ENCODE results near the gene NRIP1. TPM values are rescaled to one million over a fixed set of nuclear protein-coding genes. Genes with fewer than 3 reads are reported as not detected.

NRIP1 gene
- total RNA-seq, 4 donors from 2014 or later: 31.0 to 33.0 (median 32.2) TPM

GRCh38 chr21:14998336-14998735 lies 66.5 kb downstream of the NRIP1 start:
- TF ChIP-seq POLR2A (IDR thresholded peaks at IDR 0.05) (no peak), EP300 (IDR thresholded peaks at IDR 0.05) (no peak)
- TF ChIP-seq, protein P1, sequence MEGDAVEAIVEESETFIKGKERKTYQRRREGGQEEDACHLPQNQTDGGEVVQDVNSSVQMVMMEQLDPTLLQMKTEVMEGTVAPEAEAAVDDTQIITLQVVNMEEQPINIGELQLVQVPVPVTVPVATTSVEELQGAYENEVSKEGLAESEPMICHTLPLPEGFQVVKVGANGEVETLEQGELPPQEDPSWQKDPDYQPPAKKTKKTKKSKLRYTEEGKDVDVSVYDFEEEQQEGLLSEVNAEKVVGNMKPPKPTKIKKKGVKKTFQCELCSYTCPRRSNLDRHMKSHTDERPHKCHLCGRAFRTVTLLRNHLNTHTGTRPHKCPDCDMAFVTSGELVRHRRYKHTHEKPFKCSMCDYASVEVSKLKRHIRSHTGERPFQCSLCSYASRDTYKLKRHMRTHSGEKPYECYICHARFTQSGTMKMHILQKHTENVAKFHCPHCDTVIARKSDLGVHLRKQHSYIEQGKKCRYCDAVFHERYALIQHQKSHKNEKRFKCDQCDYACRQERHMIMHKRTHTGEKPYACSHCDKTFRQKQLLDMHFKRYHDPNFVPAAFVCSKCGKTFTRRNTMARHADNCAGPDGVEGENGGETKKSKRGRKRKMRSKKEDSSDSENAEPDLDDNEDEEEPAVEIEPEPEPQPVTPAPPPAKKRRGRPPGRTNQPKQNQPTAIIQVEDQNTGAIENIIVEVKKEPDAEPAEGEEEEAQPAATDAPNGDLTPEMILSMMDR (IDR thresholded peaks at IDR 0.05): no peak
- H3K9me3 ChIP-seq: no peaks in the 10 kb centered on the region
- DNase-seq (ENCODE audit: low spot score in 2 of 2): no peak
- WGBS, 2 donors: 76 to 77% methylated on average over 3 of the region's 3 CpGs
- no peak overlapping the region for H3K27ac ChIP-seq
- H3K27me3 ChIP-seq: no peaks in the 10 kb centered on the region
- H3K4me3 ChIP-seq: no peak overlapping the region
- peaks cover 0 to 63% (median 4%) of the 10 kb centered on the region in 4 donors for H3K4me1 ChIP-seq
- no peaks in the 10 kb centered on the region for H3K36me3 ChIP-seq

DNA sequence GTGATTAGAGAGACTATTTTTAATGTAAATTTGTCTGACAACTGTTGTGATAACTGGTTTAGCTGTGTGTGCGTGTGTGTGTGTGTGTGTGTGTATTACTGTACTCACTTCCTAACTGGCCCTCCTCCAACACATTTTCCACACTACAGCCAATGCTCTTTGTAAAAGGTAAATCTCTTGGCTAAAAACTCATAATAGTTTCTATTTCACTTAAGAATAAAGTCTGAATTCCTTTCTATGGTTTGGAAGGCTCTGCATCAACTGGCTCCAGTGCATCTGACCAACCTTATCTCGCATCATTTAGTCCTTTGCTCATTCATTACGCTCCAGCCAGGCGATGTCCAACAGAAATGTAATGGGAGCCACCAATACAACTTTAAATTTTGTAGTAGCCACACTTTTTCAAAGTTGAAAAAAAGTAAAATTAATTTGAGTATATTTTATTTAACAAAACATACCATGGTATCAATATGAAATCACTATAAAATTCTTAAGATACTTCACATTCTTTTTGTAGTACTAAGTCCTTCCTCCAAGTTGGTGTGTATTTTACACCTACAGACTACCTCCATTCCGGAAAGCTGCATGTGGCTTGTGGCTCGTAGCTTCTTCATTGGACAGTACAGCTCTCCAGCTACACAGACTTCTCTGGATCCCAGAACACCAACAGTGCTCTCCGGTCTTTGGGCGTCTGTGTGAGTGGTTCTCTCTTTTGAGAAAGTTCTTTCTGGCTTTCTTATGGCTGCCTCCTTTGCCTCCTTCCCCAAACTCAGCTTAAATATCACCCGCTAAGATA lies 68.9 kb downstream of the NRIP1 start:
- 83 to 84% methylated on average over 9 of the region's 9 CpGs for WGBS, 2 donors
- TF ChIP-seq, protein P1 (IDR thresholded peaks at IDR 0.05): no peak
- TF ChIP-seq EP300 (IDR thresholded peaks at IDR 0.05) (no peak), POLR2A (IDR thresholded peaks at IDR 0.05) (no peak)
- peaks cover 0 to 44% (median 2%) of the 10 kb centered on the region in 4 donors for H3K4me1 ChIP-seq
- no peaks in the 10 kb centered on the region for H3K9me3 ChIP-seq
- H3K36me3 ChIP-seq: no peaks in the 10 kb centered on the region
- H3K27ac ChIP-seq: no peak overlapping the region
- H3K4me3 ChIP-seq: no peak overlapping the region
- no peaks in the 10 kb centered on the region for H3K27me3 ChIP-seq
- DNase-seq (ENCODE audit: low spot score in 2 of 2): no peak

DNA sequence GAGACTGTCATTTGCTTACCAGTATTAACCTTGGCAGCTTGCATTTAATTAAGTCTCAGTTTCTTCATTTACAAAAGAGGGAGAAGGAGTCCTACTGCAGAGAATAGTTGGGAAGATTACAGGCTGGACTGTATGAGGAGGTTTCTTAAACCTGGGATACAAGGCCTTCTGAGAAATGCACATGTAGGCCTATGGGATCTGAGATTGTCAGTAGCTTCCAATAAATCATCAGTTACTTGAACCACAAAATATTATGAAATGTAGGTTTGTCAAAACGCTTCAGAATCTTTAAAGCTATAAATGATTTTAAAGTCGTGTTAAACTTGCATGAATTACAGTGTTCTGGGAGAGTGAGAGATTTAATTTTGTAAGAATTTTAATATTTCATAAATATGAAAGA lies 69.6 kb downstream of the NRIP1 start:
- Histone ChIP-seq H3K9me3 (no peaks in the 10 kb centered on the region), H3K4me1 (peaks cover 0 to 38% (median 2%) of the 10 kb centered on the region in 4 donors), H3K4me3 (no peak overlapping the region), H3K27ac (no peak overlapping the region), H3K36me3 (no peaks in the 10 kb centered on the region), H3K27me3 (no peaks in the 10 kb centered on the region)
- no peak for DNase-seq (ENCODE audit: low spot score in 2 of 2)
- TF ChIP-seq, protein P1 (IDR thresholded peaks at IDR 0.05): no peak
- TF ChIP-seq EP300 (IDR thresholded peaks at IDR 0.05) (no peak), POLR2A (IDR thresholded peaks at IDR 0.05) (no peak)
- 58 to 61% methylated on average over 2 of the region's 2 CpGs for WGBS, 2 donors

- 93 to 96% methylated on average over 2 of the region's 2 CpGs for WGBS, 2 donors
- TF ChIP-seq POLR2A (IDR thresholded peaks at IDR 0.05) (no peak), EP300 (IDR thresholded peaks at IDR 0.05) (no peak)
- TF ChIP-seq, protein P1 (IDR thresholded peaks at IDR 0.05): no peak
- no peak overlapping the region for H3K27ac ChIP-seq
- no peak overlapping the region for H3K4me3 ChIP-seq
- peaks cover 0 to 37% (median 0%) of the 10 kb centered on the region in 4 donors for H3K4me1 ChIP-seq
- no peaks in the 10 kb centered on the region for H3K27me3 ChIP-seq
- H3K36me3 ChIP-seq: no peaks in the 10 kb centered on the region
- H3K9me3 ChIP-seq: no peaks in the 10 kb centered on the region
- DNase-seq (ENCODE audit: low spot score in 2 of 2): no peak
Measured at GRCh38 chr21:14993115-14993514, 71.7 kb downstream of the NRIP1 start.

DNA sequence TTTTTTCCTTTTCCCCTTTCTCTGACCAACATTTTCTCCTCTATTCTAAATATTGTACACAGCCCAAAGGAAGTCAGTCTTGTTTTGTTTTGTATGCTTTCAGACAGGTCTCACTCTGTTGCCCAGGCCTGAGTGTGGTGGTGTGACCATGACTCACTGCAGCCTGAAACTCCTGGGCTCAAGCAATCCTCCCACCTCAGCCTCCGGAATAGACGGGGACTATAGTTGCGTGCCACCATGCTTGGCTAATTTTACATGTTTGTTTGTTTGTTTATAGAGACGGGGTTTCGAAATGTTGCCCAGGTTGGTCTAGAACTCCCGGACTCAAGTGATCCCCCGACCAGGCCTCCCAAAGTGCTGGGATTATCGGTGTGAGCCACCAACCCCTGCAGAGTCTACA lies 72.8 kb downstream of the NRIP1 start:
- DNase-seq (ENCODE audit: low spot score in 2 of 2): no peak
- H3K27me3 ChIP-seq: no peaks in the 10 kb centered on the region
- no peak overlapping the region for H3K4me3 ChIP-seq
- H3K9me3 ChIP-seq: no peaks in the 10 kb centered on the region
- H3K27ac ChIP-seq: no peak overlapping the region
- no peak for TF ChIP-seq POLR2A (IDR thresholded peaks at IDR 0.05)
- TF ChIP-seq, protein P1 (IDR thresholded peaks at IDR 0.05): no peak
- no peak for TF ChIP-seq EP300 (IDR thresholded peaks at IDR 0.05)
- peaks cover 0 to 32% (median 0%) of the 10 kb centered on the region in 4 donors for H3K4me1 ChIP-seq
- WGBS, 2 donors: 94 to 97% methylated on average over 8 of the region's 8 CpGs
- no peaks in the 10 kb centered on the region for H3K36me3 ChIP-seq

Data from tibial nerve (tissue), 4 donors.